Gastrocnemius medialis (tissue), 4 donors: Measurements from ENCODE around the gene APOBEC3C. TPM values are rescaled to one million over a fixed set of nuclear protein-coding genes. Genes with fewer than 3 reads are reported as not detected.
A peak's percentile ranks its signal among the peaks of the same experiment; 100 is the strongest.

ENCODE experiments used
- ATAC-seq, 2 donors: fragments of 150-250 bp; one replicate each; pipeline ENCODE4 v1.9.1; 2016
- DNase-seq, 2 donors: peaks; one replicate each; pipeline ENCODE4 v3.0.0-alpha.2; 2019
- H3K27ac ChIP-seq, 4 donors: fragments of 200-600 bp; sonication (generic); 1 replicate in 1 of 4; 2 replicates in 3 of 4; pipeline ENCODE4 v1.5.1; 2016 to 2018; ENCODE audit warnings: mild to moderate bottlenecking in 2 of 4, moderate library complexity in 1 of 4
- H3K27me3 ChIP-seq, 3 donors: fragments of 200-600 bp; sonication (generic) in 2 of 3; 1 replicate in 1 of 3; 2 replicates in 2 of 3; pipeline versions ENCODE4 v1.5.1 to v1.6.0; 2016 to 2019; ENCODE audit warnings: mild to moderate bottlenecking in 1 of 3, moderate library complexity in 1 of 3
- H3K36me3 ChIP-seq, 2 donors: fragments of 200-600 bp; sonication (generic) in 1 of 2; one replicate each; pipeline ENCODE4 v1.5.1; 2017 to 2018
- H3K4me1 ChIP-seq, 2 donors: fragments of 200-600 bp; sonication (generic) in 1 of 2; one replicate each; pipeline ENCODE4 v1.5.1; 2016 to 2017; ENCODE audit warnings: mild to moderate bottlenecking in 2 of 2
- H3K4me3 ChIP-seq, 4 donors: fragments of 200-600 bp; sonication (generic) in 3 of 4; 1 replicate in 1 of 4; 2 replicates in 3 of 4; pipeline ENCODE4 v1.5.1; 2016 to 2019; ENCODE audit warnings: mild to moderate bottlenecking in 2 of 4
- H3K9me3 ChIP-seq, 3 donors: fragments of 200-600 bp; sonication (generic) in 2 of 3; 1 replicate in 1 of 3; 2 replicates in 2 of 3; pipeline ENCODE4 v1.5.1; 2016 to 2019
- CTCF ChIP-seq, 5 experiments: fragments of 450-650 bp in 3 of 5; fragments of 200-600 bp in 2 of 5; sonication (generic) in 2 of 5; IDR thresholded peaks in 4 of 5; conservative IDR thresholded peaks in 1 of 5; 1 replicate in 4 of 5; 2 replicates in 1 of 5; pipeline ENCODE4 v1.5.1; 2016 to 2019; ENCODE audit warnings: antibody characterized with exemption in 5 of 5, mild to moderate bottlenecking in 3 of 5, moderate library complexity in 3 of 5
- POLR2A ChIP-seq, 2 donors: fragments of 450-650 bp; IDR thresholded peaks; one replicate each; pipeline ENCODE4 v1.6.1; 2017; ENCODE audit warnings: antibody characterized with exemption in 2 of 2, mild to moderate bottlenecking in 2 of 2, moderate library complexity in 2 of 2
- in situ Hi-C, 4 donors: fragments of 200-750 bp; cut with MboI; loops; one replicate each; pipeline versions ENCODE4 v1.15.0 to v1.8.0; 2017; ENCODE audit warnings: low sequenced_read_pairs in 4 of 4
- intact Hi-C: fragments of 100-400 bp; cut with DNase I; formaldehyde crosslinking; loops from one replicate; pipeline ENCODE4 v1.15.1; 2023; ENCODE audit warnings: low total_unique reads
- total RNA-seq, 4 donors: library from RNA; depleted of rRNA; stranded (reverse); fragments of >200 nt; gene quantifications; one replicate each; pipeline versions ENCODE4 v1.1.0 to v1.2.3, GENCODE V29; 2016

The APOBEC3C gene
- total RNA-seq, 4 donors from 2014 or later, result 0.58 to 1.5 (median 1.0) TPM

GRCh38 chr22:38966380-38966702 is 47.7 kb upstream of the APOBEC3C start:
- peaks cover 0 to 3% (median 3%) of the 10 kb centered on the region in 3 donors for H3K27me3 ChIP-seq
- intact Hi-C loops (no loop called here), in situ Hi-C loops (no loop called here)
- H3K4me3 ChIP-seq, result no peak overlapping the region
- ATAC-seq (no peak), DNase-seq (no peak)
- H3K27ac ChIP-seq, result no peak overlapping the region
- no peaks in the 10 kb centered on the region for H3K9me3 ChIP-seq
- TF ChIP-seq CTCF (IDR thresholded peaks at IDR 0.05 in 4 of 5, conservative IDR thresholded peaks at IDR 0.05 in 1 of 5) (no peak), POLR2A (IDR thresholded peaks at IDR 0.05) (no peak)
- no peaks in the 10 kb centered on the region for H3K4me1 ChIP-seq
- no peaks in the 10 kb centered on the region for H3K36me3 ChIP-seq

- TF ChIP-seq CTCF (IDR thresholded peaks at IDR 0.05 in 4 of 5, conservative IDR thresholded peaks at IDR 0.05 in 1 of 5), result no peak
- H3K4me3 ChIP-seq, result no peak overlapping the region
- no peak for DNase-seq
- intact Hi-C loops (no loop called here), in situ Hi-C loops (no loop called here)
- H3K9me3 ChIP-seq, result no peaks in the 10 kb centered on the region
- H3K27me3 ChIP-seq, result peaks cover 0 to 3% (median 3%) of the 10 kb centered on the region in 3 donors
- H3K4me1 ChIP-seq, result no peaks in the 10 kb centered on the region
- no peaks in the 10 kb centered on the region for H3K36me3 ChIP-seq
- no peak for ATAC-seq
- H3K27ac ChIP-seq, result no peak overlapping the region
Observed at GRCh38 chr22:38966942-38967341, 47.1 kb upstream of the APOBEC3C start.

GRCh38 chr22:38967451-38968450 is 46.3 kb upstream of the APOBEC3C start:
- intact Hi-C loops (no loop called here), in situ Hi-C loops (no loop called here)
- H3K27me3 ChIP-seq, result peaks cover 0 to 7% (median 3%) of the 10 kb centered on the region in 3 donors
- ATAC-seq, result peak in 1 of 2 donors; percentile 19
- H3K4me3 ChIP-seq, result no peak overlapping the region
- H3K36me3 ChIP-seq, result no peaks in the 10 kb centered on the region
- H3K4me1 ChIP-seq, result no peaks in the 10 kb centered on the region
- no peak for TF ChIP-seq CTCF (IDR thresholded peaks at IDR 0.05 in 4 of 5, conservative IDR thresholded peaks at IDR 0.05 in 1 of 5)
- TF ChIP-seq POLR2A (IDR thresholded peaks at IDR 0.05), result no peak
- peak; percentile 14 to 39 for DNase-seq
- no peak overlapping the region for H3K27ac ChIP-seq
- no peaks in the 10 kb centered on the region for H3K9me3 ChIP-seq

- TF ChIP-seq POLR2A (IDR thresholded peaks at IDR 0.05) (no peak), CTCF (IDR thresholded peaks at IDR 0.05 in 4 of 5, conservative IDR thresholded peaks at IDR 0.05 in 1 of 5) (no peak)
- H3K36me3 ChIP-seq, result no peaks in the 10 kb centered on the region
- in situ Hi-C loops (no loop called here), intact Hi-C loops (no loop called here)
- H3K27ac ChIP-seq, result no peak overlapping the region
- H3K27me3 ChIP-seq, result peaks cover 0 to 7% (median 3%) of the 10 kb centered on the region in 3 donors
- H3K4me3 ChIP-seq, result no peak overlapping the region
- H3K4me1 ChIP-seq, result no peaks in the 10 kb centered on the region
- no peak for ATAC-seq
- H3K9me3 ChIP-seq, result no peaks in the 10 kb centered on the region
- DNase-seq, result no peak
Observed at GRCh38 chr22:38968801-38969200, 45.3 kb upstream of the APOBEC3C start.
